H54 (cell line): Measurements from ENCODE around the gene SIGLEC5.

Experiments used
- DNase-seq: peaks from one replicate; pipeline ENCODE4 v3.0.0; 2011; ENCODE audit warnings: low spot score, mixed read lengths; ENCODE audit not compliant: insufficient read length
- FAIRE-seq: peaks from 3 replicates; lab custom pipeline; 2011; peaks lifted over from hg19 to GRCh38; lab: Jason Lieb, UNC
- POLR2A ChIP-seq: IDR thresholded peaks from 2 replicates; pipeline ENCODE4 v1.6.1; 2011; ENCODE audit warnings: low read depth, mild to moderate bottlenecking, low read length

SIGLEC5 gene

GRCh38 chr19:51644636-51645271 lies 14.6 kb upstream of the SIGLEC5 start:
- FAIRE-seq: no peak

GRCh38 chr19:51641648-51642047 lies 11.4 kb upstream of the SIGLEC5 start:
- no peak for TF ChIP-seq POLR2A
- DNase-seq (no peak), FAIRE-seq (no peak)

More at GRCh38 chr19:51644636-51645271, 14.6 kb upstream of the SIGLEC5 start:
- TF ChIP-seq POLR2A: no peak
- DNase-seq: no peak

DNA sequence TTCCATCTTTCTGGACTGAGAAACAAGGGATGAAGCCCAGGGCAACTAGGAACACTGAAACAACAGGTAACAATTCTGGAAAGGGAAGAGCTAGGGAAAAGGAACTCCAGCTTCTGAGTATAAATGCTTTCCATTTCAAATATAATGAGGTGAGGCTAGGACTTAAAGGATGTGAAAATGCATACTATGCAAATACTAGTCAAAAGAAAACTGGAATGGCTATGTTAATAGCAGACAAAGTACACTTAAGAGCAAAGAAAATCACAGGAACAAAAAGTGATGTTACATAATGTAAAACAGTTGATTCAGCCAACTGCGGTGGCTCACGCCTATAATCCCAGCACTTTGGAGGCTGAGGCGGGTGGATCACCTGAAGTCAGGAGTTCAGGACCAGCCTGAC lies 10.2 kb upstream of the SIGLEC5 start:
- DNase-seq (no peak), FAIRE-seq (no peak)
- no peak for TF ChIP-seq POLR2A

DNA sequence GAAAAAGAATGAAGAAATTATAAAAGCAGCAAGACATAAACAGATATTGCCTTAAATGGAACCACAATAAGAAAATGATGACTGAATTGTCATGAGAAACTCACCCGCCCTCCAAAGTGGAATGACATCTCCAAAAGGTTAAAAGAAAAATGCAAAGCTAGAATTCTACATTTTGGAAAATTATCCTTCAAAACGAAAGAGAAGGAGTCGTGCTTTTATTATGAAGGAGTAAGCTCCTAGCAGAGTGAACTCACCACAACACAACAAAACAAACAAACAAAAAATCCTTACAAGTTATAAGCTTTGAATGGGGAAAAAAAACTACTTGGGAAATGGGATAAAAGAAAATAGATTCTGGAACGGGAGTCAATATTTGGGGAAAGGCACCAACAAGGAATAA lies 9.7 kb upstream of the SIGLEC5 start:
- no peak for FAIRE-seq
- DNase-seq: no peak
- no peak for TF ChIP-seq POLR2A

- FAIRE-seq (no peak), DNase-seq (no peak)
- no peak for TF ChIP-seq POLR2A
These were observed 7.3 kb upstream of the SIGLEC5 start for GRCh38 chr19:51637362-51637978.

DNA sequence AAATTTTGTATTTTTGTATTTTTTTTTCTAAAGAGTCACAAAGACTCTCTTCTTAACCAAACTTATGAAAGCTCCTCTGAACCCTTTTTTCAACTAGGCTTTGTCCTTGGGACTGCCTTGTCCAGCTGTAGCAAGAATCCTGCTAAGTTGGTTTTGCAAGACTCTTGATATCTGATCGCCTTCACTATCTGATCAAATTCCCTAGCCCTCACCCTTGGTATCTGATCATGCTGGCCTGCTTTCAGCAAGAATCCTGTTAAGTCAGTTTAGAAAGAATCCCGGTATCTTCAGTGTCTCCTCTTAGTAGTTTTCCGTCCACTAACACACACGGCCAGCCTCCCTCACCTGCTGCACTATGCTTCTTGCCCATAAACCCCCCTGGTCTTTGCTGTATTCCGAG lies 1.9 kb upstream of the SIGLEC5 start:
- no peak for FAIRE-seq
- no peak for DNase-seq
- no peak for TF ChIP-seq POLR2A

GRCh38 chr19:51628153-51628939 lies 1.9 kb downstream of the SIGLEC5 start:
- DNase-seq (no peak), FAIRE-seq (no peak)
- no peak for TF ChIP-seq POLR2A

DNA sequence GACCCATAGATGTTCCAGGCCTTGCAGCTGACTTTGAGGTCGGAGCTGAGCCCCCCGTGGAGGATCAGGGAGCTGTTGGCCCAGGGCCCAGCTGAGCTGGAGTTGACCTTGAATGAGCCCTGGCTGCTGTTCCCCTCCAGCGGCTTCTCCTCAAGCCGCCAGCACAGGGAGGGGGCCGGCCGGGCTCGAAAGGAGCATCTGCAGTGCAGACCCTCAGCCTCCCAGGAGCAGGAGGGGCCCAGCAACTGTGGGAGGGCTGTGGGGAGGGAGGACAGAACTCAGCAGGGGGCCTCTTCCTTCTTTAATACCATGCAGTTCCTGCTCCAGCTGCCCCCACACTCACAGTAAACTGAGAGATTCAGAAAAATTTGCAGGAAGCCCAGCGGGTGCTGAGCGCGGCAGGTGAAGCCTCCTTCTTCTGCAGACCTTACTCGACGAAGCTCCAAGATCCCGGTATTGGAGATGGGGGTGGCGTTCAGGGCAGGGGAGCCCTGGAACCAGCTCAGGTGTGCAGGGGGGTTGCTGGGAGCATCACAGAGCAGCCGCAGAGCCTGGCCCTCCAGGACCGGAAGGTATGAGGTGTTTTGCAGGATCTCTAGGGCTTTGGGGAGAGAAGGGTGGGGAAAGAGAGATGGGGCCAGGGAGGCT lies 2.6 kb downstream of the SIGLEC5 start:
- FAIRE-seq (no peak), DNase-seq (no peak)
- no peak for TF ChIP-seq POLR2A

GRCh38 chr19:51626675-51627074 lies 3.5 kb downstream of the SIGLEC5 start:
- DNase-seq: no peak
- TF ChIP-seq POLR2A: no peak
- FAIRE-seq: no peak

DNA sequence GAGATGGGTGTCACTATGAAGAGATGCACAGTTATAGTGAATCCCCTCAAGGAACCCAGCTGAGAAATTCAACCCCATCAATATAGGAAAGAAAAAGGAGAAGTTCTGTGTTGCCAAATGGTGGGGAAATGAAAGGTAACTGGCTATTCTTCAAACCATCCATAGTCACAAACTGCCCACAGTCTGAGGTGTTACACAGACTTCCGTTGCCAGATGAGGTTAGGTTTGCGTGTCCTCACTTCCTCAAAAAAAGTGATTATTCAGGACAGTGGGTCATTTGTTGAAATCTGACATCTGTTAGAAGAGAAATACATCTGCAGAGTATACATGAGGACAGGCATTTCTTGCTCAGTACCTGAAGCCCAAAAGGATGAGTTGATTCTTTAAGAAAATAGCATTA lies 9.0 kb downstream of the SIGLEC5 start:
- DNase-seq (no peak), FAIRE-seq (no peak)
- no peak for TF ChIP-seq POLR2A

- DNase-seq (no peak), FAIRE-seq (no peak)
- no peak for TF ChIP-seq POLR2A
These were observed 14.2 kb downstream of the SIGLEC5 start for GRCh38 chr19:51615991-51616390.

- DNase-seq: no peak
- FAIRE-seq: no peak
- TF ChIP-seq POLR2A: no peak
These were observed 15.4 kb downstream of the SIGLEC5 start for GRCh38 chr19:51614789-51615188.

GRCh38 chr19:51610576-51610975 lies 19.6 kb downstream of the SIGLEC5 start:
- no peak for FAIRE-seq
- TF ChIP-seq POLR2A: no peak
- no peak for DNase-seq
